GM18511 (cell line): ENCODE results near the gene EPHB2.
"Not testable (repeated sequence)": the region's sequence is repeated elsewhere in the genome, so short reads cannot be mapped to it uniquely, and the experiment has no call there.

Experiments used
- ATAC-seq: cut with Tn5 transposase; IDR thresholded peaks from one replicate; pipeline ENCODE4 v1.9.1; 2021; ENCODE audit warnings: mild to moderate bottlenecking, moderate library complexity; ENCODE audit not compliant: unreplicated experiment

EPHB2 gene

DNA sequence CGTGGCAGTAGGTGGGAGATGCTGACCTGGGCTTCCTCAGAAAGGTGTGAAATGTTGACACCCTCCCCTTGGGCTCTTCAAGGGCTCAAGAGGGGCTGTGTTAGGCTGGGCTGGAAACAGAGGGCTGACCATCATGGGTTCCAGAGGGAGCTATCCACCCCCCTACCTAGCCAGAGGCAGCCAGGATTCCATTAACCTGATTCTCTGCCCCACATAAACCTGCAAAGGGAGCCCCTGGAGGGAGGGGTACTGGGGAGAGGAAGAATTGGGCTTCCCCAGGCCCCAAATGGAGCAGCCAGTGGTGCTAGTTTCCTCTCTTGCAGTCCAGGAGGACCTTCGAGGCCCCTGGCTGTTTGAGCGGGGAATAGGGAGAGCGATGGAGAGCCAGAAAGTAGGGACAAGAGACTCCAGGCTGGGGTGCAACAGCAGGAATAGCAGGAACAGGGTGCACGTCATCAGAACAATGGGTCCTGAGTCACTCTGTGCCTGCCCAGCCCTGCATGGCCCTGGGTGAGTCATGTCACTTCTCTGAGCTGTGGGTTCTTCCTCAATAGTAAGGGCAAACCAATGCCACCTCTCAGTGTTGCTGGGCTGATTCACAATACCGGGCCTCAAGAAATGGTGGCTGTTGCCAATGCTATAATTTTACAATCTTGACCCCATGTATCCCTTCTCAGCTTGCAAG is 121.2 kb downstream of the EPHB2 start:
- ATAC-seq = no peak

GRCh38 chr1:22832414-22832786 is 121.8 kb downstream of the EPHB2 start:
- ATAC-seq = no peak

DNA sequence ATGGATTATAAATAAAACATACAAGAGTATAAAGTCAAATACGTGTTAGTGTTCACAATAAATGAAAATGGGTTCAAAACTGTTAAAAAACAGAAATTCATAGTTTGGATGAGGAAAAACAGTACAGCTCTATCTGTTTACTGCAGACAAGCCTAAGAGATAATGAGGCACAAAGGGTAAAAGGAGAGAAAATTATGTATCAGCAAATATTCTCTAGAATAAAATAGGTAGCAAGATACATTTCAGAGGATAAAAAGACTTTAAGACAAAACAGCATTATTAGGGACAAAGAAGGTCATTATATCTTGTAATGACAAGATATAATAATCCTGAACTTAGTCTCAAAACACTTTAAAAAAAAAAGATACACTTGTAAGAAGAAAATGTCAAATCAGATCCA is 123.1 kb downstream of the EPHB2 start:
- no peak for ATAC-seq

- ATAC-seq = not testable (repeated sequence)
Measured at GRCh38 chr1:22834420-22834819, 123.8 kb downstream of the EPHB2 start.

DNA sequence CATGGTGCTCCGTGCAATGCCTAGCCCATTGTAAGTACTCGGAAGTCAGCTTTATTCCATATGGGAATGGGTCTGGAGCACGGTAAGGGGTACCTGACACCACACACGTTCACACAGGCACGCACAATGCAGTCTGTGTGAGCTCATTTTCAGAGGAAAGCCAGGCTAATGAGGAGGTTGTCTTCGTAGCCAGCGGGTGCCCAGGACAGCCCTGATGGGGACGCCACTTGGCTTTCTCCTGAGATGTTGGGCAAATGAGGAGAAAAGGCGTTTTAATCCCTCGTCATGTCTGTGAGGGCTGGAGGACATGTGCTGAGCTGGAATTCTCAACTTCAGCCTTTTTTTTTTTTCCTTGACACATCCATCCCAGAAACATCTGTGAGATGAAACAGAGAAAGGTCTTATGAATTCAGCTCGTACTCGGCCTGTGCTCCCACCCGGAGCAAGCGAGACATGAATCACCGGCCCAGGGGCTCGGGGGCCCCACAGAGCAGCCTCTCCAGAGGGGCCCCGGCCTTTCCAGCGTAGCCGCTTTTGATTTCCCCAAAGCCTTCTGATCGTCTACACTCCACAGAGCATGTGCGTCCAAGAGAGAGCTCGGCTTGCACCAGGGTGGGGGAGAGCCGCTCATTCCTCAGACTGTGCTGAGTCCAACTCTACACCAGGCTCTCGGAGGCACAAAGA is 125.1 kb downstream of the EPHB2 start:
- ATAC-seq = no peak

DNA sequence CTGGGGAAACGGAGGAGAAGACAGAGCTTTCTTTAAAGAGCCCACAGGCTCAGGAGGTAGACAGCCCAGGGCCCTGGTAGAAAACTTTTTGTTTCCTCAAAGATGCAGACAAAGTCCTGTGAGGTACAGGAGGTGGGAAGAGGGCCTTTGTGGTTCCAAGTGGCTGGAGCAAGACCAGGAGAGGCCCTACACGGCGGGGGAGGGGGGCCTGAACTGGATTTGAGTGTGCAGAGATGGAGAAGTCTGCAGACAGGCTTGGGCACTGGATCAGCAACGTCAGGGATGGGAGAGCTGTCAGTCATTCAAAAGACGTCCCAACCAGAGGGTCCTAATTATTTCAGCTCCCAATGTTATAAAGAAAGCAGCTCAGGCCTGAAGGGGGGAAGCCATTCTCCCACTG is 126.2 kb downstream of the EPHB2 start:
- ATAC-seq = no peak

DNA sequence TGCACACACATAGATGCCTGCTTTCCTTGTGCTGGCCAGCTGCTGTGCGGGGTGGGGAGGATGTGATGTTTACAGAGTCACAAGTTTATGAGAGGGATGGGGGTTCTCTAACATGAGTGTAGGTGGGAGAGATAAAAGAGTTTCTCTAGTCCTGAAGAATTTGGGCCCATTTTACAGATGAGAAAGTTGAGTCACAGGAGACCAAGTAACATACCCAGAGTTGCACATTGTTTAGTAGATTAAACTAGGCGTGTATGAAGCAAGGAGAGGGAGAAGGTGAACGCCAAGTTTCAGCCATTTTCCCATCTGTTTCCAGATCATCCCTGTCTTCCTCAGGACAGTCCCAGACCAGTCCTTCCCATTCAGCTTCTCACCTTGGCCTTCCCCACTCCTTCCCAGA is 126.7 kb downstream of the EPHB2 start:
- no peak for ATAC-seq

GRCh38 chr1:22838965-22839364 is 128.3 kb downstream of the EPHB2 start:
- no peak for ATAC-seq

DNA sequence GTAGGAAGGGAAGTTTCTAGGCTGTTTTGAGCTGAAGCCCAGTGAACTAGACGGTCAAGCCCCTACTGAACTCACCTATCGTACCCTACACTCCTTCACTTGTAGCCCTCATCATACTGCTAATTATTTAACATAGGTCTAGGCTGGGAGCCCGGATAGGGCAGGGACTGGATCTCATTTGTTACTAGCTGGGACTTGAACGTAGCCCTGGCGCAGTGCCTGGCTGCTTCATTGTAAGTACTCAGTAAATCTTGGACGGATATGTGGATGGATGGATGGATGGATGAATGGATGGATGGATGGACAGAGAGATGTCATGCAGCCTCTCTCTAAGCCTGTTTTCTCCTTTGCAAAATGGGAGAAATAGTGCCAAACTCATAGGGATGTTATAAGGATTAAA is 129.2 kb downstream of the EPHB2 start:
- no peak for ATAC-seq

- ATAC-seq = no peak
Measured at GRCh38 chr1:22841142-22841541, 130.5 kb downstream of the EPHB2 start.

DNA sequence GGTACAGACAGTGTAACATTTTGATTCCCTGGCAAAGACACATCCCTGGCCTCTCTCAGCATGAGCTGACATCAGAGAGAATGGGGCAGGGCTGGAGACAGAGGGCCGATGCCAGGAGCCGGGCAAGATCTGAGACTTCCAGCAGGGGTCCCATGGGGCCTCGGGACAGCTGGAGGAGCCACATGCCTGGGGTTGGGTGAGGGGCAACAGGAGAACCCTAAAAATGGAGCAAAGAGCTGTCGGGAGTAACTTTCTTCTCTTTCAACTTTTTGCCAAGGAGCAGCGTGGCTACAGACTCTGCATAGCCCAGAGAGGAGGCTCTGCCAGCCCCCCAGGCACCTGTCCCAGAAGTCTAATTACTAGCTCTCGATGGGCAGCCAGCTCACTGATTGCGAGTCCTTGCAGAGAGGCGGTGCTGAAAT is 131.2 kb downstream of the EPHB2 start:
- no peak for ATAC-seq

DNA sequence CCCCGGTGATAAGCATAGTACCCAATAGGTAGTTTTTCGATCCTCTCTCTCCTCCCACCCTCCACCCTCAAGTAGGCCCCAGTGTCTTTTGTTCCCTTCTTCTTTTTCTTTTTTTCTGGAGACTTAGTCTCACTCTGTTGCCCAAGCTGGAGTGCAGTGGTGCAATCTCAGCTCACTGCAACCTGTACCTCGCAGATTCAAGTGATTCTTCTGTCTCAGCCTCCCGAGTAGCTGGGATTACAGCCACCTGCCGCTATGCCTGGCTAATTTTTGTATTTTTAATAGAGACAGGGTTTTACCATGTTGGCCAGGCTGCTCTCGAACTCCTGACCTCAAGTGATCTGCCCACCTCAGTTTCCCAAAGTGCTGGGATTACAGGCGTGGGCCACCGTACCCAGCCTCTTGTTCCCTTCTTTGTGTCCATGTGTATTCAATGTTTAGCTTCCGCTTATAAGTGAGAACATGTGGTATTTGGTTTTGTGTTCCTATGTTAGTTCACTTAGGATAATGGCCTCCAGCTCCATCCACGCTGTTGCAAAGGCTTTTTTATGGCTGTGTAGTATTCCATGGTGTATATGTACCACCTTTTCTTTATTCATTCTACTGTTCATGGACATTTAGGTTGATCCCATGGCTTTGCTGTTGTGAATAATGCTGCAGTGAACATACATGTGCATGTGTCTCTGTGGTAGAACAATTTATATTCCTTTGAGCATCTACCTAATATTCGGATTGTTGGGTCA is 133.0 kb downstream of the EPHB2 start:
- not testable (repeated sequence) for ATAC-seq

DNA sequence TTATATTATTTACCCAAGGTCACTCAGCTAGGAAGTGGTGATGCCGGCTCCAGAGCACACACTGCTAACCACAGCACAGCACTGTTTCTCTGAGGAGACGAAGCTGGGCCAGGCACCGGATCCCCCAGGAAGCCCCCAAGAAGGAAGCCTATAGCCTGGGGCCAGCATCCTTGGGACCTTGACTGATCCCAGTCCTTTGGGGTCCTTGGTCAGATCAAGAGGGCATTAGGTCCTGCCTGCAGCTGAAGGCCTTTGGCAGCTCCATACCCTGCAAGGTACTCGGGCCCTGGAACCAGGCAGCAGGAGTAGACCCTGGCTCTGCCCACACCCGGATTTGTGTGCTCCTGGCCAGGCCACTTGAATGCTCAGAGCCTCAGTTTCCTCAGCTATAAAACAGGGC is 134.0 kb downstream of the EPHB2 start:
- ATAC-seq = no peak

DNA sequence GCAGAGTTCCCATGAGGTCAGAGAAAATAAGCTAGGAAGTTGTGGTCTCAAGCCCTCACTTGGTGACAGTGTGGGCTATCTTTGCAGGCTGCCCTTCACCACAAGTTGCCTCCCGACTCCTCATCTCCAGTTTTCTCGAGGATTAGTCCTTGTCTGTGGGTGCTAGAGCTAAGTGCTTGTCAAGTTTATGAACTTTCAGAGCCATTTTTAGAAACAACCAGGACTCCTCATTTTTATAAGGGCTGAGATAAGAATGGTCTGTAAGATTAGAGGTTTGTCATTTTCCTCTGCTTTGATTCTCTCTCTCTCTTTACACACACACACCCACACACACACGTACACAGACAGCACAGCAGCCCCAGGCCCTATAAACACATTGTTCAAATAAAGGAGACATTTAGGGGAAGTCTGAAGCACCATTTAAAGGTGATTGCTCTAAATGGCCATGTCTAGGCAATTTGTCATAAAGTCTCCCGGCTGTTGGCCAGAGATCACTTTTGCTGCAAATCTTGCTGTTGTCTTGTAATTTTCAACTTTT is 134.8 kb downstream of the EPHB2 start:
- ATAC-seq = no peak

DNA sequence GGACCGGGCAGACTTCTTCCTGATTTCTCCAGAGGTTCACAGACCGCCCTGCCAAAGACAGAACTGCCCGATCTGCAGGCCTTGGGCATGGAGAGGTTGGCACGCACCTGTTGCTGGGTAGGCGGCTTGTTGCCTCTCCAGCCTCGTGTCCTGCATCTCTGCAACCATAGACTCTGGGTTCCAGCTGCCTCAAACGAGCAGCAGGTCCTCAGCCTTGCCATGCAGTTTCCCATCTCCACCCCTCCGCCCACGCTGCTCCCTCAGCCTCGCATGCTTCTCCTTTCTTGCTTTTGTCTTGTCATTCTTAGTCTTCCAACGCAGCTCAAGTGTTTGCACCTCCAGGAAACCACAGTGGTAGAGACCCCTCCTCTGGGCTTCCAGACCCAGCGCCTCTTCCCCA is 135.8 kb downstream of the EPHB2 start:
- no peak for ATAC-seq

GRCh38 chr1:22847249-22847648 is 136.6 kb downstream of the EPHB2 start:
- ATAC-seq = no peak

DNA sequence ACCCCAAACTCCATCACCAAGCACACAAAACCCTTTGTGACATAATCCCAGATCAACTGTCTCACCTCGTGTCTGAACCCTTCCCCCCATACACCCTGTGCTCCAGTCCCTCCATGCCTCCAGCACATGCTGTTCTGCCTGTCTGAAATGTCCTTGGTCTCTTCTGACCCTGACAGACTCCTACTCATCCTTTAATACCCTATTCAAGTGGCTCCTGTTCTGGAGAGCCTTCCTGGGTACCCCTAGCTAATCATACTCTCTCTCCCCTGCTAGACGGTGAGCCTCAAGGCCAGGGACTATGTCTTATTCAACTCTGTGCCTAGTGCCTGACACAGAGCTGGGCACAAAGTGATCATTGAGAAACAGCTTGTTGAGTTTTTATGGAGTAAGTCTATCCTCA is 137.1 kb downstream of the EPHB2 start:
- no peak for ATAC-seq

DNA sequence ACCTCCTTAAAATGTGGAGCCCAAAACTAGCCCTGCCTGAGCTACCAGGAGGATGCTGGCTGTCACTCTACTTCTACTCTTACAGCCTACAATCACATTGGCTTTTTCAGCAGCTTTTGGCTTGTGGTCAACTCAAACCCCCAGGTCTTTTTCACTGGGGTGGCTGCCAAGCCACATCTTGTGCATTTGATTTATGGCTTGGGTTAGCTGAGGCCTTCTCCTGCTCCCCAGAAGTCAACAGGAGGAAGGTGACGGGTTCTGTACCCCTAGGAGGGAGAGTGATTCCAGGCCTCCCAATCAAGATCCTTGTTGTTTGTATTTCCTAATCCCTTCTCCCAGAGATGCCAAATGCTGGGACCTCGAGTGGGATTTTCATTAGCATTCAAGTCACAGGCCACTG is 137.8 kb downstream of the EPHB2 start:
- ATAC-seq = no peak

GRCh38 chr1:22849770-22850169 is 139.1 kb downstream of the EPHB2 start:
- no peak for ATAC-seq

DNA sequence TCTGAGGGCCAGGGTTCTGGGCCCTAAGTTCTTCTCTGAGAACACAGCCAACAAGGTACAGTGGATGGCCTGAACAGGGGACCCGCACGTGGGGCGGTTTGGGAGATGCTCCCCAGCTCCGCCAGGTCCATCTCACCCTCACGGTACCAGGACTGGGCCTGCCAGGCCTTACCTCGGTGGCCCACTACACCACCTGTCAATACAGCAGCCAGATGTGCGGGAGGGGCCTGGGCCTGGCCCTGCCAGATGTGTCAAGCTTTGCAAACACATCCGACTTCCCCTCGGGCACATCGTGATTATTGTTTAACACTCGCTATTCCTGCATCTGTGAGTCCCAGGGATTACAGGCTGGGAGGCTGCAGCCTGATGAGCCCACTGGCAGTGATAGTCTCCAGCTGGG is 139.6 kb downstream of the EPHB2 start:
- ATAC-seq = no peak

GRCh38 chr1:22850681-22851080 is 140.0 kb downstream of the EPHB2 start:
- ATAC-seq = no peak

- ATAC-seq = no peak
Measured at GRCh38 chr1:22851517-22851916, 140.9 kb downstream of the EPHB2 start.
